GM23338 (cell line): Measurements from ENCODE around the gene PHAF1.

ENCODE experiments used
- CREB1 ChIP-seq: fragments of 250-450 bp; sonication (Bioruptor Pico); IDR thresholded peaks from 2 replicates; pipeline ENCODE4 v1.5.0; 2020; ENCODE audit warnings: low read depth, mild to moderate bottlenecking, moderate library complexity
- EZH2 ChIP-seq: fragments of 200-600 bp; sonication (generic); IDR thresholded peaks from one replicate; pipeline ENCODE4 v1.8.0; 2017; ENCODE audit warnings: antibody characterized with exemption, mild to moderate bottlenecking, low read depth; ENCODE audit not compliant: unreplicated experiment
- EZH2phosphoT487 ChIP-seq: fragments of 200-600 bp; sonication (generic); IDR thresholded peaks from one replicate; pipeline ENCODE4 v1.8.1; 2018; ENCODE audit warnings: antibody characterized with exemption; ENCODE audit not compliant: unreplicated experiment
- POLR2AphosphoS5 ChIP-seq: IDR thresholded peaks from 2 replicates; pipeline ENCODE4 v1.6.1; 2016; ENCODE audit warnings: antibody characterized with exemption, low read depth
- TF ChIP-seq, protein P1 (sequence below), 2 experiments: fragments of 200-600 bp in 1 of 2; sonication (generic) in 1 of 2; conservative IDR thresholded peaks; 2 replicates each; pipeline versions ENCODE4 v1.5.1 to v1.6.1; 2016 to 2017; ENCODE audit warnings: antibody characterized with exemption in 2 of 2, low read depth in 2 of 2, mild to moderate bottlenecking in 2 of 2, moderate library complexity in 1 of 2
- TF ChIP-seq, protein P2 (sequence below): IDR thresholded peaks from one replicate; pipeline ENCODE4 v1.6.1; 2018; ENCODE audit warnings: antibody characterized with exemption; ENCODE audit not compliant: unreplicated experiment

GRCh38 chr16:67104845-67105244 is 4.9 kb upstream of the PHAF1 start:
- TF ChIP-seq EZH2phosphoT487 (no peak), POLR2AphosphoS5 (no peak), EZH2 (no peak), CREB1 (CRISPR knock-in tag) (no peak)
- TF ChIP-seq, protein P1, sequence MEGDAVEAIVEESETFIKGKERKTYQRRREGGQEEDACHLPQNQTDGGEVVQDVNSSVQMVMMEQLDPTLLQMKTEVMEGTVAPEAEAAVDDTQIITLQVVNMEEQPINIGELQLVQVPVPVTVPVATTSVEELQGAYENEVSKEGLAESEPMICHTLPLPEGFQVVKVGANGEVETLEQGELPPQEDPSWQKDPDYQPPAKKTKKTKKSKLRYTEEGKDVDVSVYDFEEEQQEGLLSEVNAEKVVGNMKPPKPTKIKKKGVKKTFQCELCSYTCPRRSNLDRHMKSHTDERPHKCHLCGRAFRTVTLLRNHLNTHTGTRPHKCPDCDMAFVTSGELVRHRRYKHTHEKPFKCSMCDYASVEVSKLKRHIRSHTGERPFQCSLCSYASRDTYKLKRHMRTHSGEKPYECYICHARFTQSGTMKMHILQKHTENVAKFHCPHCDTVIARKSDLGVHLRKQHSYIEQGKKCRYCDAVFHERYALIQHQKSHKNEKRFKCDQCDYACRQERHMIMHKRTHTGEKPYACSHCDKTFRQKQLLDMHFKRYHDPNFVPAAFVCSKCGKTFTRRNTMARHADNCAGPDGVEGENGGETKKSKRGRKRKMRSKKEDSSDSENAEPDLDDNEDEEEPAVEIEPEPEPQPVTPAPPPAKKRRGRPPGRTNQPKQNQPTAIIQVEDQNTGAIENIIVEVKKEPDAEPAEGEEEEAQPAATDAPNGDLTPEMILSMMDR (conservative IDR thresholded peaks at IDR 0.05; ENCODE audit: low read depth in 2 of 2): no peak
- TF ChIP-seq, protein P2, sequence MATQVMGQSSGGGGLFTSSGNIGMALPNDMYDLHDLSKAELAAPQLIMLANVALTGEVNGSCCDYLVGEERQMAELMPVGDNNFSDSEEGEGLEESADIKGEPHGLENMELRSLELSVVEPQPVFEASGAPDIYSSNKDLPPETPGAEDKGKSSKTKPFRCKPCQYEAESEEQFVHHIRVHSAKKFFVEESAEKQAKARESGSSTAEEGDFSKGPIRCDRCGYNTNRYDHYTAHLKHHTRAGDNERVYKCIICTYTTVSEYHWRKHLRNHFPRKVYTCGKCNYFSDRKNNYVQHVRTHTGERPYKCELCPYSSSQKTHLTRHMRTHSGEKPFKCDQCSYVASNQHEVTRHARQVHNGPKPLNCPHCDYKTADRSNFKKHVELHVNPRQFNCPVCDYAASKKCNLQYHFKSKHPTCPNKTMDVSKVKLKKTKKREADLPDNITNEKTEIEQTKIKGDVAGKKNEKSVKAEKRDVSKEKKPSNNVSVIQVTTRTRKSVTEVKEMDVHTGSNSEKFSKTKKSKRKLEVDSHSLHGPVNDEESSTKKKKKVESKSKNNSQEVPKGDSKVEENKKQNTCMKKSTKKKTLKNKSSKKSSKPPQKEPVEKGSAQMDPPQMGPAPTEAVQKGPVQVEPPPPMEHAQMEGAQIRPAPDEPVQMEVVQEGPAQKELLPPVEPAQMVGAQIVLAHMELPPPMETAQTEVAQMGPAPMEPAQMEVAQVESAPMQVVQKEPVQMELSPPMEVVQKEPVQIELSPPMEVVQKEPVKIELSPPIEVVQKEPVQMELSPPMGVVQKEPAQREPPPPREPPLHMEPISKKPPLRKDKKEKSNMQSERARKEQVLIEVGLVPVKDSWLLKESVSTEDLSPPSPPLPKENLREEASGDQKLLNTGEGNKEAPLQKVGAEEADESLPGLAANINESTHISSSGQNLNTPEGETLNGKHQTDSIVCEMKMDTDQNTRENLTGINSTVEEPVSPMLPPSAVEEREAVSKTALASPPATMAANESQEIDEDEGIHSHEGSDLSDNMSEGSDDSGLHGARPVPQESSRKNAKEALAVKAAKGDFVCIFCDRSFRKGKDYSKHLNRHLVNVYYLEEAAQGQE: no peak
